Gastroesophageal sphincter (tissue), 3 donors: Measurements from ENCODE around the gene CTNNA2.

ENCODE experiments used
- CTCF ChIP-seq, 4 experiments: fragments of 200-600 bp in 2 of 4; fragments of 450-650 bp in 2 of 4; sonication (generic) in 1 of 4; IDR thresholded peaks; one replicate each; pipeline ENCODE4 v1.5.1; 2017 to 2019; ENCODE audit warnings: antibody characterized with exemption in 4 of 4, mild to moderate bottlenecking in 2 of 4, moderate library complexity in 2 of 4
- POLR2AphosphoS5 ChIP-seq: sonication (generic); formaldehyde crosslinking; IDR thresholded peaks from one replicate; pipeline ENCODE4 v1.6.1; 2017; ENCODE audit warnings: antibody characterized with exemption

- TF ChIP-seq POLR2AphosphoS5 (no peak), CTCF (IDR thresholded peaks at IDR 0.05) (no peak)
Measured at GRCh38 chr2:79872656-79873055, 359.8 kb downstream of the CTNNA2 start.
